GM19025 (cell line): ENCODE data around the gene OR4C13.
"Not testable (repeated sequence)": the region's sequence is repeated elsewhere in the genome, so short reads cannot be mapped to it uniquely, and the experiment has no call there.

Experiments
- ATAC-seq: cut with Tn5 transposase; IDR thresholded peaks from one replicate; pipeline ENCODE4 v1.9.1; 2021; ENCODE audit warnings: mild to moderate bottlenecking, low read depth, moderate library complexity; ENCODE audit not compliant: unreplicated experiment

The OR4C13 gene

DNA sequence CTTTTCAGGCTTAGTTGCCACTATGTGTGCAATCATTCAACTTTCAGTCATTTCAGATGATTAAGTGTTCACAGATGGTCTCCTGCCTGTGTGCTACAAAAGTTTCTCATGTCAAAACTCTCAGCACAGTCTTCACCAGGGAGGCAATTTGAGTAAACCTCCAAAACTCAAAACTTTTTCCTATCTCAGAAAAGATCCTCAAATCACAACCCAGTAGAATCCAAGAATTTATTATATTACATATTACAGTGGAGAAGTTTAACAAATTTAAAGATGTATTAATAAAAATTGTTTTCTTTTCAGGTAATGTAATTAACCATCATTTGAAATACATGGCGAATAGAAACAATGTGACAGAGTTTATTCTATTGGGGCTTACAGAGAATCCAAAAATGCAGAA lies at the start of gene OR4C13:
Gene OR4C13 (plus strand): TSS at position 301 of the 400 bp plus-strand sequence. CDS start 32 bp downstream, at position 333.
- ATAC-seq, result no peak

DNA sequence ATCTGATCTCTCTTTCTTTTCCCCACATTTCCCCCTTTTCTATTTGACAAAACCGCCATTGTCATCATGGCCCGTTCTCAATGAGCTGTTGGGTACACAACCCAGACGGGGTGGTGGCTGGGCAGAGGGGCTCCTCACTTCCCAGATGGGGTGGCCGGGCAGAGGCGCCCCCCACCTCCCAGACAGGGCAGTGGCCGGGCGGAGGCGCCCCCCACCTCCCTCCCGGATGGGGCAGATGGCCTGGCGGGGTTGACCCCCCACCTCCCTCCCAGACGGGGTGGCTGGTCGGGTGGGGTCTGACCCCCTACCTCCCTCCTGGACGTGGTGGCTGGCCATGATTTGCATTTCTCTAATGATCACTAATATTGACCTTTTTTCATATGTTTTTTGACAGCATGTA lies 40.7 kb upstream of the OR4C13 start:
- not testable (repeated sequence) for ATAC-seq

GRCh38 chr11:49948701-49949100 lies 3.5 kb upstream of the OR4C13 start:
- not testable (repeated sequence) for ATAC-seq

- not testable (repeated sequence) for ATAC-seq
Observed at GRCh38 chr11:49973439-49973838, 21.2 kb downstream of the OR4C13 start.

DNA sequence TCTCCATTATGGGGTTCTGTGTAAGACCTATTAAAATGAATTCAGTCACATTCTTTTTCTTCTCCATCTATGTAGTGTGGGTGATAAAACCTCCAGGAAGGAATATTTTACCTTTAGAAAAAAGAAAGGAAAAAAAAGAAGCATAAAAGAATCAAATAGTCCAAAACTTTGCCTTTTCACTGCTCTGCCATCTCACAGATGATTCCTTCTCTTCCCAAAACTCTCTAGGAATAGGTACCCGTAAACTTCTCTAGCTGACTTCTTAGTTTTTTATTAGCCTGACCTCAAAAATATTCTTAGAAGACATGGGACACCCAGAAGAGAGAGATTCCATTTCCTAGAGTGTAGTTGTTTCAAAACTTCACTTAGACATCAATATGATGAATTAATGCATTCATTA lies 30.2 kb downstream of the OR4C13 start, which contains the start of gene OR4C12:
Gene OR4C12 (minus strand): TSS at position 101 of the 400 bp plus-strand sequence. CDS start 34 bp downstream, at position 67.
- ATAC-seq, result not testable (repeated sequence)

GRCh38 chr11:49995565-49995964 lies 43.4 kb downstream of the OR4C13 start:
- no peak for ATAC-seq
